Skin epidermis (tissue), 12 donors: ENCODE data around the gene TSC22D4.

ENCODE experiments used
- H3K27ac ChIP-seq, 21 experiments: fragments of 200-600 bp; sonication (generic) in 11 of 21; one replicate each; pipeline ENCODE4 v1.5.0; 2020; ENCODE audit warnings: mild to moderate bottlenecking in 3 of 21, inconsistent platforms in 2 of 21, moderate library complexity in 2 of 21
- H3K4me3 ChIP-seq, 7 experiments: fragments of 200-600 bp; sonication (generic) in 2 of 7; one replicate each; pipeline ENCODE4 v1.5.0; 2020; ENCODE audit warnings: inconsistent platforms in 2 of 7, mild to moderate bottlenecking in 2 of 7, moderate library complexity in 1 of 7

Gene TSC22D4

GRCh38 chr7:100433276-100433591 lies 45.8 kb downstream of the TSC22D4 start:
- no peak overlapping the region for H3K4me3 ChIP-seq
- H3K27ac ChIP-seq: peak overlapping the region in 5 of 21 experiments; percentile 8 to 65 (median 41)

- H3K4me3 ChIP-seq: no peak overlapping the region
- peak overlapping the region in 6 of 21 experiments; percentile 15 to 65 (median 43) for H3K27ac ChIP-seq
These were observed 46.3 kb downstream of the TSC22D4 start for GRCh38 chr7:100432621-100433275.

- Histone ChIP-seq H3K27ac (peak overlapping the region in 7 of 21 experiments; percentile 13 to 65 (median 45)), H3K4me3 (no peak overlapping the region)
These were observed 47.0 kb downstream of the TSC22D4 start for GRCh38 chr7:100432053-100432452.

- Histone ChIP-seq H3K27ac (peak overlapping the region in 10 of 21 experiments; percentile 13 to 100 (median 98)), H3K4me3 (peak overlapping the region in 3 of 7 experiments; percentile 67 to 94 (median 79))
These were observed 47.7 kb downstream of the TSC22D4 start for GRCh38 chr7:100431286-100431735.

GRCh38 chr7:100430493-100431285 lies 48.3 kb downstream of the TSC22D4 start:
- Histone ChIP-seq H3K27ac (peak overlapping the region; percentile 95 to 100 (median 99)), H3K4me3 (peak overlapping the region; percentile 60 to 94 (median 92))

GRCh38 chr7:100429637-100430492 lies 49.1 kb downstream of the TSC22D4 start, which contains the start of gene MEPCE:
Gene MEPCE (plus strand): TSS chr7:100429831. CDS start chr7:100430019, 188 bp downstream.
- H3K4me3 ChIP-seq: peak within 1 kb of the TSS; percentile 60 to 94 (median 92)
- H3K27ac ChIP-seq: peak within 1 kb of the TSS; percentile 95 to 100 (median 99)

- Histone ChIP-seq H3K4me3 (peak overlapping the region; percentile 60 to 94 (median 92)), H3K27ac (peak overlapping the region; percentile 95 to 100 (median 99))
These were observed 49.9 kb downstream of the TSC22D4 start for GRCh38 chr7:100428967-100429636.

GRCh38 chr7:100428199-100428966 lies 50.6 kb downstream of the TSC22D4 start, which contains the start of gene ZCWPW1:
Gene ZCWPW1 (minus strand): TSS chr7:100428703. CDS start chr7:100420649, 8,054 bp downstream.
- H3K27ac ChIP-seq: peak within 1 kb of the TSS; percentile 95 to 100 (median 99)
- peak within 1 kb of the TSS; percentile 60 to 94 (median 92) for H3K4me3 ChIP-seq

GRCh38 chr7:100427762-100428198 lies 51.2 kb downstream of the TSC22D4 start:
- H3K27ac ChIP-seq: peak overlapping the region in 18 of 21 experiments; percentile 95 to 100 (median 99)

GRCh38 chr7:100426516-100426915 lies 52.5 kb downstream of the TSC22D4 start:
- H3K27ac ChIP-seq: no peak overlapping the region

More at GRCh38 chr7:100427762-100428198, 51.2 kb downstream of the TSC22D4 start:
- H3K4me3 ChIP-seq: peak overlapping the region; percentile 60 to 94 (median 92)

GRCh38 chr7:100425347-100425746 lies 53.7 kb downstream of the TSC22D4 start:
- Histone ChIP-seq H3K4me3 (no peak overlapping the region), H3K27ac (no peak overlapping the region)

More at GRCh38 chr7:100426516-100426915, 52.5 kb downstream of the TSC22D4 start:
- no peak overlapping the region for H3K4me3 ChIP-seq

- no peak overlapping the region for H3K4me3 ChIP-seq
- H3K27ac ChIP-seq: no peak overlapping the region
These were observed 55.7 kb downstream of the TSC22D4 start for GRCh38 chr7:100423315-100423714.

GRCh38 chr7:100419660-100420226 lies 59.3 kb downstream of the TSC22D4 start:
- Histone ChIP-seq H3K4me3 (no peak overlapping the region), H3K27ac (no peak overlapping the region)

- Histone ChIP-seq H3K27ac (no peak overlapping the region), H3K4me3 (no peak overlapping the region)
These were observed 59.9 kb downstream of the TSC22D4 start for GRCh38 chr7:100418930-100419659.
